CD4-positive, alpha-beta memory T cell (primary cell): Measurements from ENCODE around the gene BMPER. TPM values are rescaled to one million over a fixed set of nuclear protein-coding genes. Genes with fewer than 3 reads are reported as not detected.

Experiments used
- CTCF ChIA-PET: fragments of 350-600 bp; sonication (Branson Sonifier 250); formaldehyde crosslinking; loops from one replicate; lab custom pipeline; 2021; ENCODE audit warnings: inconsistent platforms; ENCODE audit not compliant: partially characterized antibody; lab: Charles Lee
- POLR2A ChIA-PET: fragments of 350-600 bp; sonication (Branson Sonifier 250); formaldehyde crosslinking; loops from one replicate; lab custom pipeline; 2021; ENCODE audit not compliant: partially characterized antibody; lab: Charles Lee
- DNase-seq, 5 donors: peaks; one replicate each; pipeline versions ENCODE4 v3.0.0 to v3.0.0-alpha.2; 2020 to 2022; ENCODE audit warnings: mixed read lengths in 1 of 5
- H3K27ac ChIP-seq: one replicate; pipeline ENCODE4 v1.7.0; 2013; ENCODE audit warnings: low read depth, low read length
- H3K27me3 ChIP-seq: 2 replicates; pipeline ENCODE4 v1.7.0; 2013; ENCODE audit warnings: mild to moderate bottlenecking, low read length, moderate library complexity; ENCODE audit not compliant: insufficient read depth
- H3K36me3 ChIP-seq: 2 replicates; pipeline ENCODE4 v1.7.0; 2013; ENCODE audit warnings: mild to moderate bottlenecking, low read length, moderate library complexity; ENCODE audit not compliant: insufficient read depth
- H3K4me1 ChIP-seq: 2 replicates; pipeline ENCODE4 v1.7.0; 2013; ENCODE audit warnings: mild to moderate bottlenecking, low read length, moderate library complexity; ENCODE audit not compliant: insufficient read depth
- H3K4me3 ChIP-seq, 2 donors: one replicate each; pipeline ENCODE4 v1.7.0; 2013; ENCODE audit warnings: low read length in 2 of 2, mild to moderate bottlenecking in 1 of 2
- H3K9me3 ChIP-seq, 2 donors: one replicate each; pipeline ENCODE4 v1.7.0; 2013; ENCODE audit warnings: low read length in 2 of 2, control low read depth in 1 of 2; ENCODE audit not compliant: control insufficient read depth in 1 of 2
- H3K27ac Mint-ChIP-seq, 7 donors: one replicate each; pipeline ENCODE4 v1.8.0; 2020 to 2021; ENCODE audit warnings: mixed read lengths in 7 of 7, mild to moderate bottlenecking in 6 of 7, inconsistent platforms in 3 of 7, moderate library complexity in 3 of 7
- H3K27me3 Mint-ChIP-seq, 2 donors: one replicate each; pipeline ENCODE4 v1.8.0; 2020 to 2021; ENCODE audit warnings: mixed read lengths in 2 of 2
- H3K36me3 Mint-ChIP-seq, 2 donors: one replicate each; pipeline ENCODE4 v1.8.0; 2020 to 2021; ENCODE audit warnings: mixed read lengths in 2 of 2, inconsistent platforms in 1 of 2, mild to moderate bottlenecking in 1 of 2
- H3K4me1 Mint-ChIP-seq, 4 donors: one replicate each; pipeline ENCODE4 v1.8.0; 2020 to 2021; ENCODE audit warnings: mixed read lengths in 4 of 4, mild to moderate bottlenecking in 1 of 4
- H3K4me3 Mint-ChIP-seq, 8 donors: one replicate each; pipeline ENCODE4 v1.8.0; 2020 to 2021; ENCODE audit warnings: mixed read lengths in 8 of 8, mild to moderate bottlenecking in 7 of 8, moderate library complexity in 6 of 8, inconsistent platforms in 3 of 8
- H3K9me3 Mint-ChIP-seq, 8 donors: one replicate each; pipeline ENCODE4 v1.8.0; 2020 to 2021; ENCODE audit warnings: mixed read lengths in 8 of 8, mild to moderate bottlenecking in 5 of 8, inconsistent platforms in 3 of 8, moderate library complexity in 1 of 8
- intact Hi-C: fragments of 100-400 bp; cut with micrococcal nuclease; formaldehyde crosslinking; loops from one replicate; pipeline ENCODE4 v1.15.1; 2023
- polyA plus RNA-seq, 2 donors: library from polyadenylated mRNA; unstranded; fragments of 300-500 nt; fragmentation: Illumina TruSeq; gene quantifications; one replicate each; pipeline ENCODE4 v1.2.3, GENCODE V29; 2021
- total RNA-seq, 2 experiments: library from RNA; stranded (reverse); gene quantifications; one replicate each; pipeline ENCODE4 v1.2.3, GENCODE V29; 2021

BMPER gene
- total and polyA plus RNA-seq, 4 experiments from 2014 or later: 0.24 to 0.30 TPM; not detected in 2

DNA sequence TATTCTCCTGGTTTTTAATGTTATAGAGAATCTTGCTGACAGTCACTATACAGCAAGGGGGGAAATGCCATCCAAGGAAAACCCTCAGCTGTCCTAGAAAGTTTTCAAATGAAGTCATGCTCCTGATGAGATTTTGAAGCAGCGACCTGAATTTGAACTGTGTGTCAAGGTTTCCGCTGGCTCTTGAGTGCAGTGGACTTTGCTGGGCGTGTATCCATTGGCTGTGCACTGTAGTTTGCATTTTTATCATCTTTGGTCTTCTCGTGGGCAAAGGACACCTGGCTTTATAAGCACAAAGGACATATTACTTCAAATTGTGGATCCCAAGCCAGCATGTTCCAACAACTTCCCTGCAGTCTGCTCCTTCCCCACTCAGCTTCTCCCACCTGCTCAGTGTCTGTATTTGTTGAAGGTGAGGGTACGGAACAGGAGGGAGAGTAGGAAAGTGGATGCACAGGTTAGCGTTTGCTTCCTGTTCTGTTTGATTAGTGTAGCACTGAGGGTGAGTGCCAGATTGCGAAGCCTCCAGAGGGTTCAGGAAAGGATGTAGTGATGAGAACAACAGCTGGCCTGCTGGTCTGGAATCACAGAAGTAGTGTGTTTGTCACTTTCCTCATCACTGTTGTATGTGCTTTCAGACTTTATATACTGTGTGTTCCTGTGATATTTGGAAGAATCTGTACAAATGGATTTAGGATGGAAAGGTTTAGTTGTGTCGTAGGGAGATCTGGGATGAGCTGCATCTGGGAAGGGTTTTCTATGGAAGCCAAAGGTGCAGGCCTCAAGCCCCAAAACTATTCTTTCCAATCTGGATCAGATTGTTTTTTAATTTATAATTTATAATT, 204.8 kb downstream of the BMPER start:
- POLR2A ChIA-PET: no interaction called here
- peaks cover 0 to 13% (median 5%) of the 10 kb centered on the region in 8 donors for H3K9me3 Mint-ChIP-seq

DNA sequence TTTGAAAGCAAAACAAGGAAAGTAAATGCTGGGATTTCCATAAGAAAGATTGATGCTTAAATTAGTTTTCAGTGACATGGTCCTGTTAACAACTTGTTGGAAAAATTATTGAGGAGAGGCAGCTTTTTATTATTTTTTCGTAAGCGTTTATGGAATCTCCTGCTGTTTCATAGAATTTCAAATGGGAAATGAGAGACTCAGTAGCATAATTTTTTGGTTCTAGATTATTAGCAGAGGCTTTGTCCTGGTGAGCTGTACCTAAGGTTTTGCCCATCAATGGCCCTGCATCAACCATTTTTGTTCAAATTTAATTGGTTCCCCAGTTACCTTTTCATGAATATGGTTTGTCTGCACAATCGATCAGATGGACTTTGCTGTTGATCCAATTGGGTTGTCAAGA, 205.7 kb downstream of the BMPER start:
- no peak overlapping the region for H3K4me3 Mint-ChIP-seq
- no peak overlapping the region for H3K27ac Mint-ChIP-seq
- Histone ChIP-seq H3K27ac (no peak overlapping the region), H3K4me3 (no peak overlapping the region), H3K9me3 (no peaks in the 10 kb centered on the region), H3K36me3 (no peaks in the 10 kb centered on the region), H3K27me3 (no peaks in the 10 kb centered on the region), H3K4me1 (no peaks in the 10 kb centered on the region)
- no peaks in the 10 kb centered on the region for H3K4me1 Mint-ChIP-seq
- ChIA-PET POLR2A (no interaction called here), CTCF (no interaction called here)
- intact Hi-C loops: no loop called here
- no peak for DNase-seq
- no peaks in the 10 kb centered on the region for H3K27me3 Mint-ChIP-seq
- peaks cover 0 to 13% (median 6%) of the 10 kb centered on the region in 8 donors for H3K9me3 Mint-ChIP-seq
- H3K36me3 Mint-ChIP-seq: no peaks in the 10 kb centered on the region

More for the DNA sequence above, 204.8 kb downstream of the BMPER start:
- no peaks in the 10 kb centered on the region for H3K27me3 Mint-ChIP-seq
- DNase-seq: no peak
- Histone ChIP-seq H3K36me3 (no peaks in the 10 kb centered on the region), H3K4me1 (no peaks in the 10 kb centered on the region), H3K27me3 (no peaks in the 10 kb centered on the region), H3K4me3 (no peak overlapping the region), H3K9me3 (no peaks in the 10 kb centered on the region), H3K27ac (no peak overlapping the region)
- no peak overlapping the region for H3K27ac Mint-ChIP-seq
- intact Hi-C loops: no loop called here
- H3K36me3 Mint-ChIP-seq: no peaks in the 10 kb centered on the region
- CTCF ChIA-PET: no interaction called here
- no peaks in the 10 kb centered on the region for H3K4me1 Mint-ChIP-seq
- no peak overlapping the region for H3K4me3 Mint-ChIP-seq

- Mint-ChIP-seq H3K9me3 (peaks cover 0 to 13% (median 8%) of the 10 kb centered on the region in 8 donors), H3K36me3 (no peaks in the 10 kb centered on the region), H3K27ac (no peak overlapping the region), H3K4me3 (no peak overlapping the region), H3K27me3 (no peaks in the 10 kb centered on the region), H3K4me1 (no peaks in the 10 kb centered on the region)
- no peak overlapping the region for H3K4me3 ChIP-seq
- H3K27me3 ChIP-seq: no peaks in the 10 kb centered on the region
- intact Hi-C loops: no loop called here
- POLR2A ChIA-PET: no interaction called here
- no peak for DNase-seq
- CTCF ChIA-PET: no interaction called here
- no peak overlapping the region for H3K27ac ChIP-seq
- no peaks in the 10 kb centered on the region for H3K4me1 ChIP-seq
- H3K36me3 ChIP-seq: no peaks in the 10 kb centered on the region
- no peaks in the 10 kb centered on the region for H3K9me3 ChIP-seq
These were observed 210.2 kb downstream of the BMPER start for GRCh38 chr7:34115503-34115902.

- H3K36me3 Mint-ChIP-seq: no peaks in the 10 kb centered on the region
- ChIA-PET CTCF (no interaction called here), POLR2A (no interaction called here)
- H3K27ac Mint-ChIP-seq: no peak overlapping the region
- H3K9me3 Mint-ChIP-seq: peaks cover 0 to 13% (median 8%) of the 10 kb centered on the region in 8 donors
- intact Hi-C loops: no loop called here
- Histone ChIP-seq H3K4me3 (no peak overlapping the region), H3K27ac (no peak overlapping the region), H3K9me3 (no peaks in the 10 kb centered on the region), H3K36me3 (no peaks in the 10 kb centered on the region), H3K27me3 (no peaks in the 10 kb centered on the region), H3K4me1 (no peaks in the 10 kb centered on the region)
- DNase-seq: no peak
- no peaks in the 10 kb centered on the region for H3K27me3 Mint-ChIP-seq
- H3K4me1 Mint-ChIP-seq: no peaks in the 10 kb centered on the region
- H3K4me3 Mint-ChIP-seq: no peak overlapping the region
These were observed 212.2 kb downstream of the BMPER start for GRCh38 chr7:34117573-34117972.

- CTCF ChIA-PET: no interaction called here
- H3K9me3 Mint-ChIP-seq: peaks cover 0 to 36% (median 14%) of the 10 kb centered on the region in 8 donors
These were observed 216.0 kb downstream of the BMPER start for GRCh38 chr7:34121366-34121765.

GRCh38 chr7:34123316-34123715, 218.0 kb downstream of the BMPER start:
- Histone ChIP-seq H3K9me3 (no peaks in the 10 kb centered on the region), H3K4me3 (no peak overlapping the region), H3K27ac (no peak overlapping the region), H3K36me3 (no peaks in the 10 kb centered on the region), H3K4me1 (no peaks in the 10 kb centered on the region), H3K27me3 (no peaks in the 10 kb centered on the region)
- ChIA-PET POLR2A (no interaction called here), CTCF (no interaction called here)
- intact Hi-C loops: no loop called here
- no peak overlapping the region for H3K4me3 Mint-ChIP-seq
- no peaks in the 10 kb centered on the region for H3K36me3 Mint-ChIP-seq
- DNase-seq: no peak
- H3K4me1 Mint-ChIP-seq: no peaks in the 10 kb centered on the region
- H3K27me3 Mint-ChIP-seq: no peaks in the 10 kb centered on the region
- no peak overlapping the region for H3K27ac Mint-ChIP-seq
- H3K9me3 Mint-ChIP-seq: peaks cover 0 to 46% (median 20%) of the 10 kb centered on the region in 8 donors

More at GRCh38 chr7:34121366-34121765, 216.0 kb downstream of the BMPER start:
- no peak overlapping the region for H3K4me3 ChIP-seq
- POLR2A ChIA-PET: no interaction called here
- H3K4me1 Mint-ChIP-seq: no peaks in the 10 kb centered on the region
- no peaks in the 10 kb centered on the region for H3K36me3 Mint-ChIP-seq
- H3K27ac Mint-ChIP-seq: no peak overlapping the region
- no peaks in the 10 kb centered on the region for H3K4me1 ChIP-seq
- no peaks in the 10 kb centered on the region for H3K27me3 ChIP-seq
- intact Hi-C loops: no loop called here
- H3K4me3 Mint-ChIP-seq: no peak overlapping the region
- H3K27ac ChIP-seq: no peak overlapping the region
- no peaks in the 10 kb centered on the region for H3K9me3 ChIP-seq
- H3K27me3 Mint-ChIP-seq: no peaks in the 10 kb centered on the region
- no peak for DNase-seq
- H3K36me3 ChIP-seq: no peaks in the 10 kb centered on the region

DNA sequence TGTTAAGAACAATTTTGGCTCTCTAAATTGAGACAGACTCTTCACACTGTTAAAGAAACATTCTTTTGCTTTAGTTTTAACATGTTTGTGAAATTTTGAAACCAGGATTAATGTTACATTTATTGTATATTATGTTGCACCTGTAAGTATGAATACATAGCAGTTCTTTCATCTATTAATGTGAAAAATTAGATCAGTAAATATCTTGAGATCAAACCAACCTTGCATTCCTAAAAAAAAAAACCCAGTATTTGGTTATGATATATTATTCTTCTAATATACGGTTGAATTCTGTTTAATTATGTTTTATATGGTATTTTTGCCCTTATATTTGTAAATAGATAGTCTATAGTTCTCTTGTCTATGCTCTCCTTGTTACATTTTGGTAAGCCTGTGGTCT, 219.4 kb downstream of the BMPER start:
- Mint-ChIP-seq H3K4me3 (no peak overlapping the region), H3K4me1 (no peaks in the 10 kb centered on the region), H3K27me3 (no peaks in the 10 kb centered on the region), H3K9me3 (peaks cover 0 to 46% (median 20%) of the 10 kb centered on the region in 8 donors), H3K27ac (no peak overlapping the region), H3K36me3 (no peaks in the 10 kb centered on the region)
- H3K4me1 ChIP-seq: no peaks in the 10 kb centered on the region
- H3K4me3 ChIP-seq: no peak overlapping the region
- ChIA-PET CTCF (no interaction called here), POLR2A (no interaction called here)
- H3K9me3 ChIP-seq: no peaks in the 10 kb centered on the region
- no peaks in the 10 kb centered on the region for H3K27me3 ChIP-seq
- intact Hi-C loops: no loop called here
- no peaks in the 10 kb centered on the region for H3K36me3 ChIP-seq
- H3K27ac ChIP-seq: no peak overlapping the region
- DNase-seq: no peak
